ENCODE results near the gene ZNF83.
"Not testable (repeated sequence)": the region's sequence is repeated elsewhere in the genome, so short reads cannot be mapped to it uniquely, and the experiment has no call there.

Gene ZNF83

DNA sequence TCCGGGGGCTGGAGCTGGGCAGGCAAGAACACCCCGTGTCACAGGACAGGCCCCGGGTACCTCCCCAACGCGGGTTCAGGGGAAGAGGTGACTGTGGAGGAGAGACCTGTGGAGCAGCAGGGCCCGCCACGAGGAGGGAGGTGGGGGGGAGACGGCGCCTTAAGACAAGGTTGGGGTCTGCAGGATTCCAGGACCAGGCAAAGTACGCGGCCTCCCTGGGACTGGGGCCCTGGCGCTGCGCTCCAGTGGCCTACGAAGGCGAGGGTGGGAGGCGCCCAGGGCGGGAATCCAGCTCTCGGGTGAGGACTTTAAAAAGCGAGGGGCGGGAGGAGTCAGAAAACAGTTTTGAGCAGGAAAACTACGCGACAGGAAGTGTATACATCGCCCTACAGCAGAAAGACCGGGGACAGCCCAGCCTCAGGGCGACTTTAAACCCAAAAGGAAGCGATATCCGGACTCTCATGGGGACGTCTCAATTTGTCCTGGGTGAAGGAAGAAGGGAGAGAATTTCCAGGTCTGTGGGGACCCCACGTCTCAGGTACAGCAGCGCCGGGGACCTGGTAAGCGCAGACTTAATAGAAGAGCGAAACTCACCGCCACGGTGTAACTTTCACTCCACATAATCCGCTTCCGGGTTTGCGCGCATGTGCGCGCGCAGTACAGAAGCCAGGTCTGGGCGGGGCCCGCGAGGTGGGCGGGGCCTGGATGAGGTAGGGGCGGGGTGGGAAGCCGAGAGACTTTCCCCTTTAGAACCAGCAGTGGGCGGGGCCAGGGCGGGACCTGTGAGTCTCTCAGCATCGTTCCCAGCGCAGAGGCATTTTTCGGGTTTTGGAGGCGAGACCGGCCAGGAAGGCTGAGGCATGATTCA, at the start of gene ZNF83:
ZNF83 (minus strand) TSS at position 638 of the 868 bp plus-strand sequence.
- peak; percentile 94 for DNase-seq (ENCODE audit: low spot score)

DNA sequence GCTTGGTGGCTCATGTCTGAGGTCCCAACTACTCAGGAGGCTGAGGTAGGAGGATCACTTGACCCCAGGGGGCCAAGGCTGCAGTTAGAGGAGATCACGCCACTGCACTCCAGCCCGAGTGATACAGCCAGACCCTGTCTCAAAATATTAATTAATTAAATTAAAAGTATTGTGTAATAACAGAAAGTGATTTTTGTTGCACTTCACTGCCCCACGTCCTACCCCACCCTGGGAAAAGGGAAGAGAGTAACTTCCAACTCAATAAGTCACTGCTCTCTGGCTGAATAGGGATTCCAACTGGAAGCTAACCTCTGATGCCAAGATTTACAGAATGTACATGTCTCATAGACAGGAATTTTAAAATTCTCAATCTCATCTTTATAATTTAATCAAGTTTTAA, 49.5 kb upstream of the ZNF83 start:
- no peak for DNase-seq (ENCODE audit: low spot score)

DNA sequence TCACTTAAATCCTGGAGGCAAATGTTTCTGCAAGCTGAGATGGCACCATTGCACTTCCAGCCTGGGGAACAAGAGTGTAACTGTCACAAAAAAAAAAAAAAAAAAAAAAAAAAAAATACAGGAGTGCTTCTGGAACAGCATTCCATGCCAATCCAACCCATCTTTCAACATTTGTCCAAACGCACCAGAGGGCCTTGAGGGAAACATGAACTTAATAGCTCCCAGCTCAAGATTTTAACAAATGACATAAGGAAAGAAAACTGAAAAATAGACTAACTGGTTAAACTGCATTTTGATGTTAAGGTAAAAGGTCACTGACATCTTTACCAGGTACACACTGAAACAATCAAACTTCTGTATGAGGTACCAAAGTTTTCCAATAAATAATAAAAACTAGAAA, 47.7 kb upstream of the ZNF83 start:
- DNase-seq (ENCODE audit: low spot score): no peak

- DNase-seq (ENCODE audit: low spot score): not testable (repeated sequence)
Observed at GRCh38 chr19:52681216-52681615, 43.1 kb upstream of the ZNF83 start.

- no peak for DNase-seq (ENCODE audit: low spot score)
Observed at GRCh38 chr19:52679598-52679997, 41.4 kb upstream of the ZNF83 start.

GRCh38 chr19:52675239-52675638, 37.1 kb upstream of the ZNF83 start:
- DNase-seq (ENCODE audit: low spot score): not testable (repeated sequence)

- DNase-seq (ENCODE audit: low spot score): no peak
Observed at GRCh38 chr19:52673014-52673413, 34.9 kb upstream of the ZNF83 start.

DNA sequence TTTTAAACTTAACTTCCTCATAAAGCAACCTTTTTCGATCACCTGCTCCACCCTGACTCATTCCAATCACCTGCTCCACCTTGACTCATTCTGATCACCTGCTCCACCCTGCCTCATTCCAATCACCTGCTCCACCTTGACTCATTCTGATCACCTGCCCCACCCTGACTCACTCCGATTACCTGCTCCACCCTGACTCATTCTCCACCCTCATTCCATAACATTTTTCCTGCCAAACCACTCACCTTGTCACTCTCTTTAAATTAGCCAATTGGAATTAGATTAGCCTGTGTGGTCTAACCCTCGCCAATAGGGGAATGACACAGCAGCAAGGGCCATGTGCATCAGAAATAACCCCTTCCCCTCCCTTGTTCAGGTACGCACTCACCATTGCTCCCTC, 31.9 kb upstream of the ZNF83 start:
- no peak for DNase-seq (ENCODE audit: low spot score)

GRCh38 chr19:52669586-52669985, 31.4 kb upstream of the ZNF83 start:
- DNase-seq (ENCODE audit: low spot score): no peak

DNA sequence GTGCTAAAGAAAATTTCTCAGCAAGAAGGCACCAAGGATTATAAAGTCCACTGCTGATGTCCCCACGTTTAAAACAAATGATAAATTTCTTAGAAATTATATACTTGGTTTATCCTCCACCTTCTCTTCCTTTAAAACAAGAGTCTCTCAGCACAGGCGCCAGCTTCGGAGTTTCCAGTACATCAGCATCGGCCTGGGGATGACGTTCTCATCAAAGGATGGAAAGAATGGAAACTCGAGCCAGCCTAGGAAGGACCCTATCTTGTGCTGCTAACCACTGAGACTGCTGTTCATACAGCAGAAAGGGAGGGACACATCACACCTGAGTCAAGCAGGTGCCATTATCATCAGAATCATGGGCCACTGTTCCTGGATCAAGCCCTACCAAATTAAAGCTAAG, 29.8 kb upstream of the ZNF83 start:
- DNase-seq (ENCODE audit: low spot score): no peak

DNA sequence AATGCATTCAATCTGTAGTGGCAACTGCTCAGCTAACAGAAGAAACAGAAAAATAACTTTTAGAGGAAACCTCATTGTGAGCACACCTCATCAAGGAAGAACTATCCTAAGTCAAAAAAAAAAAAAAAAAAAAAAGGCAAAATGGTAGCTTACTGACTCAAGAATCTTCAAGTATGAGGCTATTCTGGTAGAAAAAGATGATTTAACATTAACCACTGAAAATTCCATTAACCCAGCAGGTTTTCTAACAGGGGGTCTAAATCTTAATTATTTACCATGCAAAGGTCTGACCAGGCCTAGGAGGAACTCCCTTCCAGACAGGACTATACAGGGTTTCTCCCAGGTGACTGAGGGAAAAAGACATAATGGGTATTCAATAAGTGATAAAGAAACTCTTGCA, 28.4 kb upstream of the ZNF83 start:
- DNase-seq (ENCODE audit: low spot score): no peak

DNA sequence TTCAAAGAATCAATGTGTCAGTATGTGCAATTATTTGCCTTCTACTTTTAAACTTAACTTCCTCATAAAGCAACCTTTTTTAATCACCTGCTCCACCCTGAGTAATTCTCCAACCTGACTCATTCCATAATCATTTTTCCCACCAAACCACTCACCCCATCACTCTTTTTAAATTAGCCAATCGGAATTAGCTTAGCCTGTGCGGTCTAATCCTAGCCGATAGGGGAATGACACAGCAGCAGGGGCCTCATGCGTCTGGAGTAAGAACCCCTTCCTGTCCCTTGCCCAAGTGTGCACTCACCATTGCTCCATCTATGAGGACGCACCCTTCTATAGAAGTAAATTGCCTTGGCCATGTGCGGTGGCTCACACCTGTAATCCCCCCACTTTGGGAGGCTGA, 27.4 kb upstream of the ZNF83 start:
- no peak for DNase-seq (ENCODE audit: low spot score)

GRCh38 chr19:52665027-52665426, 26.9 kb upstream of the ZNF83 start:
- DNase-seq (ENCODE audit: low spot score): no peak

GRCh38 chr19:52664461-52664860, 26.3 kb upstream of the ZNF83 start:
- DNase-seq (ENCODE audit: low spot score): no peak

- no peak for DNase-seq (ENCODE audit: low spot score)
Observed at GRCh38 chr19:52662631-52663030, 24.5 kb upstream of the ZNF83 start.

- no peak for DNase-seq (ENCODE audit: low spot score)
Observed at GRCh38 chr19:52660981-52661380, 22.8 kb upstream of the ZNF83 start.

- no peak for DNase-seq (ENCODE audit: low spot score)
Observed at GRCh38 chr19:52659013-52659412, 20.9 kb upstream of the ZNF83 start.

DNA sequence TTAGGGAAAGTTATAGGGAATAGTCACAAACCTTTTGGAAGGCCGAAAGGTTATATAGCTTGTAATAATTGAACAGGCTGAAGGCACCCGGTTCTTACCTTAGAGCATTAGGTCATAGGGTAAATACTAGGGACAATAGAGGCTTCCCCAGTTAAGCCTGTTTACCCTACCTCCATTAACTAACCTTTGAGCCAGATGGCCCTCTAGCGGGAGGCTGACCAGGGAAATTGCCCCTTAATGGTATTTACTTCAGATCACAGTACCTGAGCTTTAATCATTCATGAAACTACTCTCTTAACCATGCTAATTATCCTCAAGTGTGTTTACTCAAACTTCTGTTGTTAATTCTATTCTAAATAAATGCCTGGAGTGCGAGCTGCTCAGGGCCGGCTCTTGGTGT, 20.4 kb upstream of the ZNF83 start:
- DNase-seq (ENCODE audit: low spot score): no peak

DNA sequence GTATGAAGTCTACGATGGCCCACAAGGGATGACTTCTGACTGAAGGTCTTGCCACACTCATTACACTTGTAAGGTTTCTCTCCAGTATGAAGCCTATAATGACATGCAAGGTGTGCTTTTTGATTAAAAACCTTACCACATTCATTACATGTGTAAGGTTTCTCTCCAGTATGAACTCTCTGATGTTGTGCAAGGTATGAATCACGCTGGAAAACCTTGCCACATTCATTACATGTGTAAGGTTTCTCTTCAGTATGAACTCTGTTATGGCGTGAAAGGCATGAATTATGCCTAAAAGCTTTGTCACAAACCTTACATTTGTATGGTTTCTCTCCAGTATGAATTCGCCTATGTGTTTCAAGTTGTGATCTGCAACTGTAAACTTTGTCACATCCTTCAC, 15.0 kb upstream of the ZNF83 start:
- DNase-seq (ENCODE audit: low spot score): no peak

GRCh38 chr19:52651956-52652355, 13.8 kb upstream of the ZNF83 start:
- DNase-seq (ENCODE audit: low spot score): no peak

DNA sequence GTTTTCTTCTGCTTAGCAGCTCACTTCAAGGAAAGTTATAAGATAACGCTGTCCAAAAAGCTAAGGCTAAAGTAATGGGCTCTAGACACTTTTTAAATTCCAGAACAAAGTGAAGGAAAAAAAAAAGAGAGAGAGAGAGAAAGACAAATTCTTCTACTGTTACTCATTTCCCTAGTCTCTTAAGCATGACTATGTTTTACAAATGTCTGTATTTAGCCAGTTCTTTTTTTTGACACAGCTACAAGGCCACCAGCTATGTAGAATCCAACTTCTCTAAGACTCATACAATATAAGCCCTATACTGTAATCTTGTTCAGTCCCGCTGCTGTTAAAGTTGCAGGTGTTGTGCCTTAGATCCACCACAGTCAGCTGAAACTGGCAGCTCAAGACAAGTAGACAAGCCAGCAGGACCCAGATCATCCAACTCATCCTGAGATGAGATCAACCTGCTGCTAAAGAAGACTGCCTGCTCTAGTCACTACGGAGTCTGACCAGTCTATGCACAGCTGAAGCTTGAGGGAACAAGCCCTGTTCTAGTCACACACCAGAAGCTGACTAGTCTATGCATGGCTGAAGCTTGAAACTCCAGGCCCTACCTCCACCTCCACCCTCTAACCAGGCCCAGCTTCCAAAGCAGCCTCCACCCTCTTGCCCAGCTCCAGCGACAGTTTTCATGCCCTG, 10.3 kb upstream of the ZNF83 start:
- DNase-seq (ENCODE audit: low spot score): no peak

GRCh38 chr19:52646571-52647217, 8.5 kb upstream of the ZNF83 start:
- DNase-seq (ENCODE audit: low spot score): peak; percentile 23

DNA sequence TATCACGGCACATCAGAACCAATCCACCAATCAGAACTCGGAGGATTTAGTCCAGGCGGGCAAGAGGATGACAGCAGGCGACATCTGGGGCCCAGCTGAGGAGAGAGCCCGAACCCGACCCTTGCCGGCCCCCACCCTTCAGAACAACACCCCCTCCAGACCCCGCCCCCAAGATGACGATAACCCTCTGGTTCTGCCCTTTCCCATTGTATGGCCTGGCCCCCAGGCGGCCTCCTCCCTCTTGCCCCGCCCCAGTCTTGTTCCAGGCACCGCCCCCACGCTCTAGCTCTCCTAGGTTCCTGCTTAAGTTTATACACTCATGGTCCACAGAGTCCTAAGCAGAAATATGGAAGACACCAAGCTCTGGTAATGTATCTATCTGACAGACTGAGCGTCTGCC, 2.8 kb upstream of the ZNF83 start:
- no peak for DNase-seq (ENCODE audit: low spot score)

Data from NAMALWA (cell line).